ENCODE measurements around the gene FAM241A. TPM values are rescaled to one million over a fixed set of nuclear protein-coding genes. Genes with fewer than 3 reads are reported as not detected.

FAM241A gene
- total and polyA plus RNA-seq, 9 of the 15 experiments (the other 6 are each of a cell fraction or from before 2014, with no cell fraction given) = 2.3 to 8.5 (median 5.3) TPM

DNA sequence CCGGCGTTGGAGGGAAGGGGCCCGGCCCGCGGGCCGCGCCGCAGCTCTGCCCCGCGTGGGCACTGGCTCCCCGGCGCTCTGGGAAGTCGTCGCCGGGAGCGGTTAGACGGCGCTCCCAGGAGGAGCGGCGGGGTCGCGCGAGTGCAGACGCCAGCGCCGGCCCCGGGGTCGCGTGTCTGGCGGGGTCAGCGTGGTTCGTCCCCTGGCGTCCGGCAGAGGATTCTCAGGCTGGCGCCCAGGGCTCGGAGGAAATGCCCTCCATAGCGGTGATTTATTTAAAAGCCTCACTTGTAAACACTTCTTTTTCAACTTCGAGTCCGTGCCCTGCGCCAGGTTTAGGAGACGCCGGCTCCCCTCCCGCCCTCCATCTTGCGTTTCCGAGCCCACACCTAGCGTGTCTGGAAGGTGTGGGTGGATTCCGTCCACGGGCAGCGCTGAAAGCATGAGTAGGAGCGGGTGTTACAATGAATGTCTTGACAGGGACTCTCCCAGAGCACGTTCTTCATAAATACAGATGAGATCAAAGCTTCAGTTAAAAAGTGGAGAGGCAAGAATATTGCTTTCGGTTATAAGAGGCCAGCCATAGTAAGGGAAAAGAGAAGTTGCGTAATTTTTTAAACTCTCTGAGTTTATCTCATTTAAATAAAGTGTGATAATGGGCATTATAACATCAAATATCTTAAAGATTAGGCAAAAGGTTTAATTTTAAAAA lies 692 bp downstream of the FAM241A start (continued):
- TF ChIP-seq, protein P1, sequence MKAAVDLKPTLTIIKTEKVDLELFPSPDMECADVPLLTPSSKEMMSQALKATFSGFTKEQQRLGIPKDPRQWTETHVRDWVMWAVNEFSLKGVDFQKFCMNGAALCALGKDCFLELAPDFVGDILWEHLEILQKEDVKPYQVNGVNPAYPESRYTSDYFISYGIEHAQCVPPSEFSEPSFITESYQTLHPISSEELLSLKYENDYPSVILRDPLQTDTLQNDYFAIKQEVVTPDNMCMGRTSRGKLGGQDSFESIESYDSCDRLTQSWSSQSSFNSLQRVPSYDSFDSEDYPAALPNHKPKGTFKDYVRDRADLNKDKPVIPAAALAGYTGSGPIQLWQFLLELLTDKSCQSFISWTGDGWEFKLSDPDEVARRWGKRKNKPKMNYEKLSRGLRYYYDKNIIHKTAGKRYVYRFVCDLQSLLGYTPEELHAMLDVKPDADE (conservative IDR thresholded peaks at IDR 0.05; ENCODE audit: control insufficient read depth, low read depth, low read length) = peak; percentile 57
- TF ChIP-seq SP1 (CRISPR knock-in tag; IDR thresholded peaks at IDR 0.05) (no peak), ZC3H8 (IDR thresholded peaks at IDR 0.05) (no peak), ZNF24 (IDR thresholded peaks at IDR 0.05) (no peak), NFE2L1 (tag; IDR thresholded peaks at IDR 0.05; ENCODE audit: borderline replicate concordance, low read depth) (no peak), MIER1 (IDR thresholded peaks at IDR 0.05; ENCODE audit: low read depth) (no peak), SMARCE1 (IDR thresholded peaks at IDR 0.05) (no peak), ZEB2 (IDR thresholded peaks at IDR 0.05) (no peak; the same call in 1 of the 2 replicates), TARDBP (IDR thresholded peaks at IDR 0.05) (0 out of 2 replicates have a peak, but pooled peaks have one; percentile 20), ARID2 (IDR thresholded peaks at IDR 0.05) (no peak), PCBP1 (IDR thresholded peaks at IDR 0.05; ENCODE audit: low read depth, low read length, poor library complexity, severe bottlenecking) (peak; percentile 36), NFATC3 (IDR thresholded peaks at IDR 0.05) (no peak), CREB1 (IDR thresholded peaks at IDR 0.05) (no peak; the same call in 1 of the 2 replicates), CREB1 (CRISPR knock-in tag; IDR thresholded peaks at IDR 0.05) (peak; percentile 62), TCF7L2 (IDR thresholded peaks at IDR 0.05; ENCODE audit: low read depth, low read length) (no peak), ZNF316 (IDR thresholded peaks at IDR 0.05) (no peak), TCFL5 (CRISPR knock-in tag; conservative IDR thresholded peaks at IDR 0.05) (no peak)
- TF ChIP-seq, protein P2, sequence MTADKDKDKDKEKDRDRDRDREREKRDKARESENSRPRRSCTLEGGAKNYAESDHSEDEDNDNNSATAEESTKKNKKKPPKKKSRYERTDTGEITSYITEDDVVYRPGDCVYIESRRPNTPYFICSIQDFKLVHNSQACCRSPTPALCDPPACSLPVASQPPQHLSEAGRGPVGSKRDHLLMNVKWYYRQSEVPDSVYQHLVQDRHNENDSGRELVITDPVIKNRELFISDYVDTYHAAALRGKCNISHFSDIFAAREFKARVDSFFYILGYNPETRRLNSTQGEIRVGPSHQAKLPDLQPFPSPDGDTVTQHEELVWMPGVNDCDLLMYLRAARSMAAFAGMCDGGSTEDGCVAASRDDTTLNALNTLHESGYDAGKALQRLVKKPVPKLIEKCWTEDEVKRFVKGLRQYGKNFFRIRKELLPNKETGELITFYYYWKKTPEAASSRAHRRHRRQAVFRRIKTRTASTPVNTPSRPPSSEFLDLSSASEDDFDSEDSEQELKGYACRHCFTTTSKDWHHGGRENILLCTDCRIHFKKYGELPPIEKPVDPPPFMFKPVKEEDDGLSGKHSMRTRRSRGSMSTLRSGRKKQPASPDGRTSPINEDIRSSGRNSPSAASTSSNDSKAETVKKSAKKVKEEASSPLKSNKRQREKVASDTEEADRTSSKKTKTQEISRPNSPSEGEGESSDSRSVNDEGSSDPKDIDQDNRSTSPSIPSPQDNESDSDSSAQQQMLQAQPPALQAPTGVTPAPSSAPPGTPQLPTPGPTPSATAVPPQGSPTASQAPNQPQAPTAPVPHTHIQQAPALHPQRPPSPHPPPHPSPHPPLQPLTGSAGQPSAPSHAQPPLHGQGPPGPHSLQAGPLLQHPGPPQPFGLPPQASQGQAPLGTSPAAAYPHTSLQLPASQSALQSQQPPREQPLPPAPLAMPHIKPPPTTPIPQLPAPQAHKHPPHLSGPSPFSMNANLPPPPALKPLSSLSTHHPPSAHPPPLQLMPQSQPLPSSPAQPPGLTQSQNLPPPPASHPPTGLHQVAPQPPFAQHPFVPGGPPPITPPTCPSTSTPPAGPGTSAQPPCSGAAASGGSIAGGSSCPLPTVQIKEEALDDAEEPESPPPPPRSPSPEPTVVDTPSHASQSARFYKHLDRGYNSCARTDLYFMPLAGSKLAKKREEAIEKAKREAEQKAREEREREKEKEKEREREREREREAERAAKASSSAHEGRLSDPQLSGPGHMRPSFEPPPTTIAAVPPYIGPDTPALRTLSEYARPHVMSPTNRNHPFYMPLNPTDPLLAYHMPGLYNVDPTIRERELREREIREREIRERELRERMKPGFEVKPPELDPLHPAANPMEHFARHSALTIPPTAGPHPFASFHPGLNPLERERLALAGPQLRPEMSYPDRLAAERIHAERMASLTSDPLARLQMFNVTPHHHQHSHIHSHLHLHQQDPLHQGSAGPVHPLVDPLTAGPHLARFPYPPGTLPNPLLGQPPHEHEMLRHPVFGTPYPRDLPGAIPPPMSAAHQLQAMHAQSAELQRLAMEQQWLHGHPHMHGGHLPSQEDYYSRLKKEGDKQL (CRISPR knock-in tag; IDR thresholded peaks at IDR 0.05; ENCODE audit: borderline replicate concordance) = no peak
- TF ChIP-seq, protein P3, sequence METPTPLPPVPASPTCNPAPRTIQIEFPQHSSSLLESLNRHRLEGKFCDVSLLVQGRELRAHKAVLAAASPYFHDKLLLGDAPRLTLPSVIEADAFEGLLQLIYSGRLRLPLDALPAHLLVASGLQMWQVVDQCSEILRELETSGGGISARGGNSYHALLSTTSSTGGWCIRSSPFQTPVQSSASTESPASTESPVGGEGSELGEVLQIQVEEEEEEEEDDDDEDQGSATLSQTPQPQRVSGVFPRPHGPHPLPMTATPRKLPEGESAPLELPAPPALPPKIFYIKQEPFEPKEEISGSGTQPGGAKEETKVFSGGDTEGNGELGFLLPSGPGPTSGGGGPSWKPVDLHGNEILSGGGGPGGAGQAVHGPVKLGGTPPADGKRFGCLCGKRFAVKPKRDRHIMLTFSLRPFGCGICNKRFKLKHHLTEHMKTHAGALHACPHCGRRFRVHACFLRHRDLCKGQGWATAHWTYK (CRISPR knock-in tag; IDR thresholded peaks at IDR 0.05) = no peak
- TF ChIP-seq, protein P4, sequence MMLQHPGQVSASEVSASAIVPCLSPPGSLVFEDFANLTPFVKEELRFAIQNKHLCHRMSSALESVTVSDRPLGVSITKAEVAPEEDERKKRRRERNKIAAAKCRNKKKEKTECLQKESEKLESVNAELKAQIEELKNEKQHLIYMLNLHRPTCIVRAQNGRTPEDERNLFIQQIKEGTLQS (IDR thresholded peaks at IDR 0.05) = peak; percentile 55
- TF ChIP-seq, protein P4 (CRISPR knock-in tag; conservative IDR thresholded peaks at IDR 0.05) = no peak

Measured in K562 (cell line).